ENCODE data around the gene KANSL1.

The KANSL1 gene

GRCh38 chr17:46042246-46042645, 151.0 kb downstream of the KANSL1 start:
- TF ChIP-seq FOXP2 (optimal IDR thresholded peaks at IDR 0.05; ENCODE audit: borderline replicate concordance, extremely low read depth, extremely low read length, insufficient read depth) (no peak), POLR2AphosphoS5 (IDR thresholded peaks at IDR 0.05; ENCODE audit: low read depth, low read length) (no peak), TAF1 (IDR thresholded peaks at IDR 0.05; ENCODE audit: borderline replicate concordance, insufficient read depth, low read length) (no peak), SIN3A (IDR thresholded peaks at IDR 0.05; ENCODE audit: borderline replicate concordance, insufficient read depth, low read length) (no peak), REST (IDR thresholded peaks at IDR 0.05; ENCODE audit: insufficient read depth in 1 of 2, low read depth in 2 of 2, low read length in 2 of 2) (no peak)

DNA sequence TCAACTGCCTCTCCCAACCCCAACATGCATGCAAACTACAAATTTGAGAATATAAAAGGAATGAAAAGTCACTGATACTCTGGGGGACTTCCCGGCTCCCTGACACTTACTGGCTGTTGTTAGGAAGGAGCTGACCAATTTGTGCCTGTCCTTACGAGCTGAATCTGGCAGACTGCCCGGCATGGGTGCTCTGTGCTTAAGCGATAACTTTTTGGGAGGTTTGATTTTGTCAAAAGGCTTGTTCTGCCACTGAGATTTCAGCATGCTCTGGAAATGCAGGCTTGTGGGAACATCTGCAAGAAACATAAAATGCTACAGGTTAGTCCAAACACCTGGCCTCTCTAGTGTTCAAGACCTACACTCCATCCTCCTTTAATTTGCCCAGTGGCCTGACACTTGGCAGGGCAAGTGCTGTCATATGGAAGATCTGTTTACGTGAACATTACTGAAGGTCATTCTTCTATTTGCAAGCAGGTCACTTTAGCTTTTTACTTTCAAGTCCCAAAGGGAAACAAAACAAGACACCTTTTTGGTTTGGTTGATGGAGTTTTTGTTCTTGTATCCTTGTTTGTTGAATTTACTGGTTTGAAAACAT, 153.5 kb downstream of the KANSL1 start:
- TF ChIP-seq FOXP2 (optimal IDR thresholded peaks at IDR 0.05; ENCODE audit: borderline replicate concordance, extremely low read depth, extremely low read length, insufficient read depth): no peak
- no peak for TF ChIP-seq TAF1 (IDR thresholded peaks at IDR 0.05; ENCODE audit: borderline replicate concordance, insufficient read depth, low read length)
- no peak for TF ChIP-seq SIN3A (IDR thresholded peaks at IDR 0.05; ENCODE audit: borderline replicate concordance, insufficient read depth, low read length)
- no peak for TF ChIP-seq POLR2AphosphoS5 (IDR thresholded peaks at IDR 0.05; ENCODE audit: low read depth, low read length)
- no peak for TF ChIP-seq REST (IDR thresholded peaks at IDR 0.05; ENCODE audit: insufficient read depth in 1 of 2, low read depth in 2 of 2, low read length in 2 of 2)

GRCh38 chr17:46038937-46039336, 154.3 kb downstream of the KANSL1 start:
- TF ChIP-seq TAF1 (IDR thresholded peaks at IDR 0.05; ENCODE audit: borderline replicate concordance, insufficient read depth, low read length) (no peak), REST (IDR thresholded peaks at IDR 0.05; ENCODE audit: insufficient read depth in 1 of 2, low read depth in 2 of 2, low read length in 2 of 2) (no peak), SIN3A (IDR thresholded peaks at IDR 0.05; ENCODE audit: borderline replicate concordance, insufficient read depth, low read length) (no peak), POLR2AphosphoS5 (IDR thresholded peaks at IDR 0.05; ENCODE audit: low read depth, low read length) (0 out of 2 replicates have a peak, but pooled peaks have one; percentile 25), FOXP2 (optimal IDR thresholded peaks at IDR 0.05; ENCODE audit: borderline replicate concordance, extremely low read depth, extremely low read length, insufficient read depth) (no peak)

DNA sequence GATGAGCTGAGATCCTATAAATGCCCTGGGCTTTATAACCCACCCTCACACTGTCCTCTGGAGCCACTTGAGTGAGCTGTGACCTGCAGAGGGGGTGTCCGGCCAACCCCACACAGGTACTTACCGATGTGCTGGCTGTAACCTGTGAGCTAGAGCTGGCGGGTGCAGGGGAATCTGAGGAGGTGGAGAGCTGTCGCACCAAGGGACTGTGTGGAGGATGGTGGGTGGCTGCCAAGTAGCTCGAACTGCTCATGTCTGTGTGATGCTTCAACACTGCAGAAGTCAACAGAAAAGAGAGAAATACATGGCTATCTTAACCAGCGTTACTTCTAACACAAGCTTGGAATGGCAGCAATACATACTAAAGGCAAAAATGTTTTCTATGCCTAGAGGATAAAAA, 154.8 kb downstream of the KANSL1 start:
- TF ChIP-seq FOXP2 (optimal IDR thresholded peaks at IDR 0.05; ENCODE audit: borderline replicate concordance, extremely low read depth, extremely low read length, insufficient read depth) (no peak), SIN3A (IDR thresholded peaks at IDR 0.05; ENCODE audit: borderline replicate concordance, insufficient read depth, low read length) (no peak), REST (IDR thresholded peaks at IDR 0.05; ENCODE audit: insufficient read depth in 1 of 2, low read depth in 2 of 2, low read length in 2 of 2) (no peak), TAF1 (IDR thresholded peaks at IDR 0.05; ENCODE audit: borderline replicate concordance, insufficient read depth, low read length) (no peak), POLR2AphosphoS5 (IDR thresholded peaks at IDR 0.05; ENCODE audit: low read depth, low read length) (no peak)
